HL-60 (cell line): ENCODE data around the gene NEAT1.
A peak's percentile ranks its signal among the peaks of the same experiment; 100 is the strongest.

ENCODE experiments used
- DNase-seq, 2 experiments: peaks; one replicate each; pipeline ENCODE4 v3.0.0-alpha.2; 2010 to 2020; ENCODE audit warnings: low read depth in 1 of 2, low spot score in 1 of 2
- H3K27ac ChIP-seq: fragments of 250-450 bp; sonication (Bioruptor Pico); replicated peaks from 2 replicates; pipeline ENCODE4 v1.5.1; 2020; ENCODE audit warnings: mild to moderate bottlenecking, moderate library complexity
- H3K27me3 ChIP-seq: fragments of 250-450 bp; sonication (Bioruptor Pico); 2 replicates; pipeline ENCODE4 v1.5.1; 2021; ENCODE audit warnings: mild to moderate bottlenecking, moderate library complexity; ENCODE audit not compliant: insufficient read depth, poor library complexity, severe bottlenecking
- H3K4me3 ChIP-seq: replicated peaks from 2 replicates; pipeline ENCODE4 v1.5.1; 2011; ENCODE audit warnings: mild to moderate bottlenecking, control low read depth, low read length; ENCODE audit not compliant: insufficient read depth
- CTCF ChIP-seq: IDR thresholded peaks from one replicate; pipeline ENCODE4 v1.5.1; 2011; ENCODE audit warnings: low read length, control low read depth, inconsistent platforms; ENCODE audit not compliant: insufficient read depth
- GABPA ChIP-seq: IDR thresholded peaks from 2 replicates; pipeline ENCODE4 v1.6.1; 2012; ENCODE audit warnings: low read depth
- POLR2AphosphoS5 ChIP-seq: IDR thresholded peaks from 2 replicates; pipeline ENCODE4 v1.6.1; 2012; ENCODE audit warnings: low read depth
- REST ChIP-seq: IDR thresholded peaks from 2 replicates; pipeline ENCODE4 v1.6.1; 2012; ENCODE audit warnings: low read depth; ENCODE audit not compliant: insufficient replicate concordance
- SPI1 ChIP-seq: IDR thresholded peaks from 2 replicates; pipeline ENCODE4 v1.6.1; 2012; ENCODE audit warnings: low read depth, mild to moderate bottlenecking, borderline replicate concordance

The NEAT1 gene

GRCh38 chr11:65430406-65431217 lies 8.0 kb downstream of the NEAT1 start:
- no peaks in the 10 kb centered on the region for H3K27me3 ChIP-seq
- no peak for DNase-seq
- 0 out of 2 replicates have a peak overlapping the region, but pooled peaks have one; percentile 2 for H3K4me3 ChIP-seq
- TF ChIP-seq GABPA: no peak
- TF ChIP-seq SPI1: peak; percentile 13; the same call in 1 of the 2 replicates
- H3K27ac ChIP-seq: peak overlapping the region; percentile 100

GRCh38 chr11:65431451-65432099 lies 9.0 kb downstream of the NEAT1 start:
- Histone ChIP-seq H3K27ac (no peak overlapping the region), H3K27me3 (no peaks in the 10 kb centered on the region), H3K4me3 (no peak overlapping the region)
- DNase-seq: no peak
- no peak for TF ChIP-seq REST
- no peak for TF ChIP-seq GABPA

DNA sequence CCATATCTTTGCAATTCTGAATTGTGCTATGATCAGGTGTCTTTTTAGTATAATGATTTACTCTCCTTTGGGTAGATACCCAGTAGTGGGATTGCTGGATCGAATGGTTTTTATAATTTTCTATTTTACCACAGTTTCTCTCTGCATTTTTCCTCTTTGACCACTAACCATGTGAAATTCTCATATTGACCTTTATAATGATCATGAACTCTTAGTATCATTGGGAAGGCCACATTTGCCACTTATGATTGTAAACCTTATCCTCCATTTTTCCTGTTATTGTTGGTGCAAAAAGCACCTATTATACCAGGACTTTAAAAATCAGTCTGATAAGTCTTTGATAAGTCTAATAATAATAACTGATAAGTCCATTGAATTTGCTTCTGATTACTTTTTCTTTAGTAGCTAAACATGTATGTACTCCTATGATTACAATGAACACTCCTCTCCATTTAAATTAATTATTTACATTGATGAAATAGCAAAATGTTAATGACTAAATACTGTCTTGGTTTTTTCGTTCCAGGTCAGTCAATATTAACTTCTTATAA lies 9.6 kb downstream of the NEAT1 start:
- H3K4me3 ChIP-seq: no peak overlapping the region
- no peak overlapping the region for H3K27ac ChIP-seq

More for the DNA sequence above, 9.6 kb downstream of the NEAT1 start:
- no peak for DNase-seq
- TF ChIP-seq POLR2AphosphoS5 (no peak), CTCF (no peak), REST (no peak), SPI1 (no peak), GABPA (no peak)
- no peaks in the 10 kb centered on the region for H3K27me3 ChIP-seq
